Activated CD4-positive, alpha-beta memory T cell treated with anti-CD3 and anti-CD28 coated beads for 36 hours (primary cell): ENCODE results near the gene ICE1. TPM values are rescaled to one million over a fixed set of nuclear protein-coding genes. Genes with fewer than 3 reads are reported as not detected.

ENCODE experiments used
- CTCF ChIA-PET: fragments of 350-600 bp; sonication (Branson Sonifier 250); formaldehyde crosslinking; loops from one replicate; lab custom pipeline; 2021; ENCODE audit warnings: antibody characterized with exemption, inconsistent platforms; lab: Charles Lee
- POLR2A ChIA-PET: fragments of 350-600 bp; sonication (Branson Sonifier 250); formaldehyde crosslinking; loops from one replicate; lab custom pipeline; 2021; ENCODE audit warnings: antibody characterized with exemption; lab: Charles Lee
- DNase-seq: peaks from one replicate; pipeline ENCODE4 v3.0.0-alpha.2; 2020
- H3K27ac Mint-ChIP-seq: one replicate; pipeline ENCODE4 v1.8.0; 2021; ENCODE audit warnings: mixed read lengths
- H3K27me3 Mint-ChIP-seq: one replicate; pipeline ENCODE4 v1.8.0; 2021; ENCODE audit warnings: mixed read lengths
- H3K36me3 Mint-ChIP-seq: one replicate; pipeline ENCODE4 v1.8.0; 2021; ENCODE audit warnings: mixed read lengths
- H3K4me1 Mint-ChIP-seq: one replicate; pipeline ENCODE4 v1.8.0; 2021; ENCODE audit warnings: low read depth, mixed read lengths
- H3K4me3 Mint-ChIP-seq: one replicate; pipeline ENCODE4 v1.8.0; 2021; ENCODE audit warnings: mild to moderate bottlenecking, mixed read lengths
- H3K9me3 Mint-ChIP-seq: one replicate; pipeline ENCODE4 v1.8.0; 2021; ENCODE audit warnings: mixed read lengths
- intact Hi-C: fragments of 100-400 bp; cut with micrococcal nuclease; formaldehyde crosslinking; loops from one replicate; pipeline ENCODE4 v1.15.1; 2023
- total RNA-seq, 2 experiments: library from RNA; stranded (reverse); gene quantifications; one replicate each; pipeline ENCODE4 v1.2.3, GENCODE V29; 2021

ICE1 gene
- total RNA-seq, 2 experiments from 2014 or later: 25.5 to 26.0 TPM

DNA sequence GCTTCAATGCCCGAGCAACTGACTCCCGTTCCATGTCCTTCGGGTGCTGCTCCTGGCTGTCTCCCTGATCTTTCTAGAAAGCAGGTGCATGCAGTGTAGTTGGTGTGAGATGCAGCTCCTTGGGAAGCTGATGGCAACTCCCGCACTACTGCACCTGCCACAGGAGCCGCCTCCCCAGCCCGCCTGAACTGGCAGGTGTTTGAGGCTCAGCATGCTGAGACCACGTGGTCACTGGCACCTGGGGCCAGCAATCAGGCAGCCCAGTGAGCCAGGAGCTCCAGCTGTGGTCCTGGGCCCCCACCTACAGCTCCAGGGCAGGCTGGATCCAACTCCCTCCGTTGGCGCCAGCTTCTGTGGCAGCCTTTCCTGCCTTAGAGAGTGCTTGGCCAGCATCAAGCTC, 111.5 kb downstream of the ICE1 start:
- H3K9me3 Mint-ChIP-seq: peaks cover 5% of the 10 kb centered on the region
- peaks cover 4% of the 10 kb centered on the region for H3K4me1 Mint-ChIP-seq
- no peak for DNase-seq
- ChIA-PET POLR2A (interaction anchor here (0.5 to 0.6 kb wide), 2 partner anchors 132 to 1706 kb away, joined by 3 to 4 read pairs; no protein-coding TSS in a partner anchor), CTCF (no interaction called here)
- no peak overlapping the region for H3K4me3 Mint-ChIP-seq
- peaks cover under 1% of the 10 kb centered on the region for H3K36me3 Mint-ChIP-seq
- no peak overlapping the region for H3K27ac Mint-ChIP-seq
- intact Hi-C loops: no loop called here
- H3K27me3 Mint-ChIP-seq: peaks cover 27% of the 10 kb centered on the region

GRCh38 chr5:5534333-5534732, 111.9 kb downstream of the ICE1 start:
- H3K27me3 Mint-ChIP-seq: peaks cover 27% of the 10 kb centered on the region
- H3K4me3 Mint-ChIP-seq: no peak overlapping the region

DNA sequence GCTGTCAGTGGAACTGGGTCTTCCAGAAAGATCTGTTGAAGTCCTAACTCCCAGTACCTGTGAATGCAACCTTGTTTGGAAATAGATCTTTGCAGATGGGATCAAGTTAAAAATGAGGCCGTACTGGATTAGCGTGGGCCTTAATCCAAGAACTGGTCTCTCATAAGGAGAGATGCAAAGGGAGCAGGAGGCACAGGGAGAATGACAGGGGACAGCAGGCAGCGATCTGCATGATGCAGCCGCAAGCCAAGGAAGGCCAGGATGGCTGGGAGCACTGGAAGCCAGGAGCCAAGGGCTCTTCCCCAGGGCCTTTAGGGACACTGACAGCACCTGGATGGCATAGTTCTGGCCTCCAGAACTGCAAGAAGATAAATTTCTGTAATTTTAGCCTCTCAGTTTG, 114.4 kb downstream of the ICE1 start:
- H3K4me1 Mint-ChIP-seq: no peaks in the 10 kb centered on the region
- H3K27ac Mint-ChIP-seq: no peak overlapping the region
- CTCF ChIA-PET: no interaction called here
- intact Hi-C loops: no loop called here
- no peak for DNase-seq
- POLR2A ChIA-PET: no interaction called here
- no peaks in the 10 kb centered on the region for H3K9me3 Mint-ChIP-seq
- peaks cover 29% of the 10 kb centered on the region for H3K27me3 Mint-ChIP-seq
- H3K36me3 Mint-ChIP-seq: no peaks in the 10 kb centered on the region
- H3K4me3 Mint-ChIP-seq: no peak overlapping the region

More at GRCh38 chr5:5534333-5534732, 111.9 kb downstream of the ICE1 start:
- no peaks in the 10 kb centered on the region for H3K36me3 Mint-ChIP-seq
- no peak overlapping the region for H3K27ac Mint-ChIP-seq
- ChIA-PET CTCF (no interaction called here), POLR2A (interaction anchor here (0.5 to 0.6 kb wide), 2 partner anchors 132 to 1706 kb away, joined by 3 to 4 read pairs; no protein-coding TSS in a partner anchor)
- peaks cover 4% of the 10 kb centered on the region for H3K4me1 Mint-ChIP-seq
- no peak for DNase-seq
- intact Hi-C loops: no loop called here
- H3K9me3 Mint-ChIP-seq: peaks cover 3% of the 10 kb centered on the region

GRCh38 chr5:5537426-5537825, 114.9 kb downstream of the ICE1 start:
- Mint-ChIP-seq H3K9me3 (no peaks in the 10 kb centered on the region), H3K27me3 (peaks cover 23% of the 10 kb centered on the region)
- POLR2A ChIA-PET: no interaction called here

DNA sequence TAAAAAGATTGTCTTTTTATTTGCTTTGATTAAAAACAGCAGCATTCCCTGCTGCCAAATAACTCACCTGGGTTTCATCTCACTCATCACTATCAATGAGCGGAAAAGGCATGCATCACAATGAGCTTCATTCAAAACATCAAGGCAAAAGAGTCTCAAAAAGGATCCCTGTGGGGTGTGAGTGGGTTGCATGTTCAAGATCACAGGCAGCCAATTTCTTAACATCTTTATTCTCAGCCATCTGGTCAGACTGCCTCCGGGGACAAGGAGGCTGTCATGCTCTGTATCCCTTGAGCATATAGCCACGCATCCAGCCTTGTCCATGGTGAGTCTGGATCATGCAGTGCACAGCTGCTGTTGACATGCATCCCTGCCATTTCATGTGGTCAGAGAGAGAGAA, 117.1 kb downstream of the ICE1 start:
- H3K9me3 Mint-ChIP-seq: no peaks in the 10 kb centered on the region
- POLR2A ChIA-PET: no interaction called here
- peaks cover 20% of the 10 kb centered on the region for H3K27me3 Mint-ChIP-seq
- H3K27ac Mint-ChIP-seq: no peak overlapping the region
- H3K4me1 Mint-ChIP-seq: no peaks in the 10 kb centered on the region
- CTCF ChIA-PET: no interaction called here
- no peak for DNase-seq
- intact Hi-C loops: no loop called here
- no peak overlapping the region for H3K4me3 Mint-ChIP-seq
- H3K36me3 Mint-ChIP-seq: no peaks in the 10 kb centered on the region

More at GRCh38 chr5:5537426-5537825, 114.9 kb downstream of the ICE1 start:
- H3K36me3 Mint-ChIP-seq: no peaks in the 10 kb centered on the region
- no peaks in the 10 kb centered on the region for H3K4me1 Mint-ChIP-seq
- no peak overlapping the region for H3K4me3 Mint-ChIP-seq
- intact Hi-C loops: no loop called here
- no peak overlapping the region for H3K27ac Mint-ChIP-seq
- no peak for DNase-seq
- CTCF ChIA-PET: no interaction called here
